GM23338 (cell line): ENCODE measurements around the gene ALDH18A1. TPM values are rescaled to one million over a fixed set of nuclear protein-coding genes. Genes with fewer than 3 reads are reported as not detected.
A peak's percentile ranks its signal among the peaks of the same experiment; 100 is the strongest.

Experiments
- ATAC-seq: fragments of 200-7000 bp; cut with Tn5 transposase; 3 replicates; pipeline ENCODE4 v1.9.1; 2020
- DNase-seq: peaks from one replicate; pipeline ENCODE4 v3.0.0-alpha.2; 2015; ENCODE audit warnings: low spot score
- H2AFZ ChIP-seq: fragments of 200-600 bp; sonication (generic); 2 replicates; pipeline ENCODE4 v1.8.0; 2016; ENCODE audit warnings: antibody characterized with exemption, mild to moderate bottlenecking, moderate library complexity
- H3F3A ChIP-seq: fragments of 200-600 bp; sonication (generic); replicated peaks from 2 replicates; pipeline ENCODE4 v1.8.0; 2017; ENCODE audit warnings: antibody characterized with exemption, mixed run types, low read depth
- H3K27ac ChIP-seq: fragments of 200-600 bp; sonication (generic); 2 replicates; pipeline ENCODE4 v1.6.1; 2016; ENCODE audit warnings: low read depth
- H3K27me3 ChIP-seq: fragments of 200-600 bp; sonication (generic); 2 replicates; pipeline ENCODE4 v1.8.0; 2016; ENCODE audit warnings: mild to moderate bottlenecking, mixed run types, moderate library complexity; ENCODE audit not compliant: insufficient read depth
- H3K36me3 ChIP-seq: fragments of 200-600 bp; sonication (generic); 2 replicates; pipeline ENCODE4 v1.8.0; 2016; ENCODE audit warnings: mild to moderate bottlenecking; ENCODE audit not compliant: insufficient read depth
- H3K4me1 ChIP-seq: fragments of 200-600 bp; sonication (generic); 2 replicates; pipeline ENCODE4 v1.8.0; 2016; ENCODE audit warnings: mild to moderate bottlenecking, moderate library complexity; ENCODE audit not compliant: insufficient read depth
- H3K4me2 ChIP-seq: fragments of 200-600 bp; sonication (generic); 2 replicates; pipeline ENCODE4 v1.7.1; 2017; ENCODE audit warnings: mixed run types
- H3K4me3 ChIP-seq: fragments of 200-600 bp; sonication (generic); 2 replicates; pipeline ENCODE4 v1.6.1; 2016; ENCODE audit warnings: mixed run types
- H3K79me2 ChIP-seq: fragments of 200-600 bp; sonication (generic); replicated peaks from 2 replicates; pipeline ENCODE4 v1.8.0; 2017; ENCODE audit warnings: mild to moderate bottlenecking; ENCODE audit not compliant: insufficient read depth
- H3K9me2 ChIP-seq: fragments of 200-600 bp; sonication (generic); 2 replicates; pipeline ENCODE4 v1.8.0; 2017; ENCODE audit not compliant: insufficient read depth
- H4K20me1 ChIP-seq: fragments of 200-600 bp; sonication (generic); replicated peaks from 2 replicates; pipeline ENCODE4 v1.8.0; 2017; ENCODE audit warnings: mild to moderate bottlenecking; ENCODE audit not compliant: insufficient read depth
- H3K27ac Mint-ChIP-seq: 2 replicates; pipeline ENCODE4 v1.8.0; 2020; ENCODE audit warnings: inconsistent platforms, mild to moderate bottlenecking, moderate library complexity, mixed read lengths
- H3K27me3 Mint-ChIP-seq: 3 replicates; pipeline ENCODE4 v1.8.0; 2022; ENCODE audit warnings: low read depth, mild to moderate bottlenecking, moderate library complexity, mixed read lengths, inconsistent platforms; ENCODE audit not compliant: insufficient read depth, poor library complexity
- H3K36me3 Mint-ChIP-seq: 3 replicates; pipeline ENCODE4 v1.8.0; 2021; ENCODE audit warnings: low read depth, mild to moderate bottlenecking, inconsistent platforms, moderate library complexity, mixed read lengths
- H3K4me1 Mint-ChIP-seq: 3 replicates; pipeline ENCODE4 v1.8.0; 2020; ENCODE audit warnings: mild to moderate bottlenecking, inconsistent platforms, mixed read lengths
- H3K4me3 Mint-ChIP-seq: 3 replicates; pipeline ENCODE4 v1.8.0; 2021; ENCODE audit warnings: moderate library complexity, mild to moderate bottlenecking, inconsistent platforms, mixed read lengths
- H3K9me3 Mint-ChIP-seq: 3 replicates; pipeline ENCODE4 v1.8.0; 2020; ENCODE audit warnings: moderate library complexity, mild to moderate bottlenecking, inconsistent platforms, mixed read lengths
- CREB1 ChIP-seq: fragments of 250-450 bp; sonication (Bioruptor Pico); IDR thresholded peaks from 2 replicates; pipeline ENCODE4 v1.5.0; 2020; ENCODE audit warnings: low read depth, mild to moderate bottlenecking, moderate library complexity
- CTCF ChIP-seq, 2 experiments: fragments of 200-600 bp in 1 of 2; sonication (generic) in 1 of 2; conservative IDR thresholded peaks; 2 replicates each; pipeline versions ENCODE4 v1.5.1 to v1.6.1; 2016 to 2017; ENCODE audit warnings: antibody characterized with exemption in 2 of 2, low read depth in 2 of 2, mild to moderate bottlenecking in 2 of 2, moderate library complexity in 1 of 2
- EZH2 ChIP-seq: fragments of 200-600 bp; sonication (generic); IDR thresholded peaks from one replicate; pipeline ENCODE4 v1.8.0; 2017; ENCODE audit warnings: antibody characterized with exemption, mild to moderate bottlenecking, low read depth; ENCODE audit not compliant: unreplicated experiment
- POLR2AphosphoS5 ChIP-seq: IDR thresholded peaks from 2 replicates; pipeline ENCODE4 v1.6.1; 2016; ENCODE audit warnings: antibody characterized with exemption, low read depth
- ZNF331 ChIP-seq: fragments of 250-450 bp; sonication (Bioruptor Pico); IDR thresholded peaks from 2 replicates; pipeline ENCODE4 v1.5.0; 2020; ENCODE audit warnings: low read depth, mild to moderate bottlenecking, moderate library complexity
- polyA plus RNA-seq: library from polyadenylated mRNA; unstranded; fragments of >200 nt; fragmentation: Nextera tagmentation; extraction: Ambion mirVana; gene quantifications from 2 replicates; pipeline ENCODE4 v1.2.1, GENCODE V29; 2016
- total RNA-seq: library from RNA; depleted of rRNA; stranded (reverse); fragments of >200 nt; shearing (Covaris generic); gene quantifications from 2 replicates; pipeline ENCODE4 v1.2.3, GENCODE V29; 2014
- TF ChIP-seq, protein P1 (sequence below): fragments of 250-450 bp; sonication (Bioruptor Pico); IDR thresholded peaks from 2 replicates; pipeline ENCODE4 v1.5.0; 2020; ENCODE audit warnings: mild to moderate bottlenecking, moderate library complexity

ALDH18A1 gene
- total and polyA plus RNA-seq, 2 experiments from 2014 or later = 35.1 to 117 TPM

- TF ChIP-seq, protein P1, sequence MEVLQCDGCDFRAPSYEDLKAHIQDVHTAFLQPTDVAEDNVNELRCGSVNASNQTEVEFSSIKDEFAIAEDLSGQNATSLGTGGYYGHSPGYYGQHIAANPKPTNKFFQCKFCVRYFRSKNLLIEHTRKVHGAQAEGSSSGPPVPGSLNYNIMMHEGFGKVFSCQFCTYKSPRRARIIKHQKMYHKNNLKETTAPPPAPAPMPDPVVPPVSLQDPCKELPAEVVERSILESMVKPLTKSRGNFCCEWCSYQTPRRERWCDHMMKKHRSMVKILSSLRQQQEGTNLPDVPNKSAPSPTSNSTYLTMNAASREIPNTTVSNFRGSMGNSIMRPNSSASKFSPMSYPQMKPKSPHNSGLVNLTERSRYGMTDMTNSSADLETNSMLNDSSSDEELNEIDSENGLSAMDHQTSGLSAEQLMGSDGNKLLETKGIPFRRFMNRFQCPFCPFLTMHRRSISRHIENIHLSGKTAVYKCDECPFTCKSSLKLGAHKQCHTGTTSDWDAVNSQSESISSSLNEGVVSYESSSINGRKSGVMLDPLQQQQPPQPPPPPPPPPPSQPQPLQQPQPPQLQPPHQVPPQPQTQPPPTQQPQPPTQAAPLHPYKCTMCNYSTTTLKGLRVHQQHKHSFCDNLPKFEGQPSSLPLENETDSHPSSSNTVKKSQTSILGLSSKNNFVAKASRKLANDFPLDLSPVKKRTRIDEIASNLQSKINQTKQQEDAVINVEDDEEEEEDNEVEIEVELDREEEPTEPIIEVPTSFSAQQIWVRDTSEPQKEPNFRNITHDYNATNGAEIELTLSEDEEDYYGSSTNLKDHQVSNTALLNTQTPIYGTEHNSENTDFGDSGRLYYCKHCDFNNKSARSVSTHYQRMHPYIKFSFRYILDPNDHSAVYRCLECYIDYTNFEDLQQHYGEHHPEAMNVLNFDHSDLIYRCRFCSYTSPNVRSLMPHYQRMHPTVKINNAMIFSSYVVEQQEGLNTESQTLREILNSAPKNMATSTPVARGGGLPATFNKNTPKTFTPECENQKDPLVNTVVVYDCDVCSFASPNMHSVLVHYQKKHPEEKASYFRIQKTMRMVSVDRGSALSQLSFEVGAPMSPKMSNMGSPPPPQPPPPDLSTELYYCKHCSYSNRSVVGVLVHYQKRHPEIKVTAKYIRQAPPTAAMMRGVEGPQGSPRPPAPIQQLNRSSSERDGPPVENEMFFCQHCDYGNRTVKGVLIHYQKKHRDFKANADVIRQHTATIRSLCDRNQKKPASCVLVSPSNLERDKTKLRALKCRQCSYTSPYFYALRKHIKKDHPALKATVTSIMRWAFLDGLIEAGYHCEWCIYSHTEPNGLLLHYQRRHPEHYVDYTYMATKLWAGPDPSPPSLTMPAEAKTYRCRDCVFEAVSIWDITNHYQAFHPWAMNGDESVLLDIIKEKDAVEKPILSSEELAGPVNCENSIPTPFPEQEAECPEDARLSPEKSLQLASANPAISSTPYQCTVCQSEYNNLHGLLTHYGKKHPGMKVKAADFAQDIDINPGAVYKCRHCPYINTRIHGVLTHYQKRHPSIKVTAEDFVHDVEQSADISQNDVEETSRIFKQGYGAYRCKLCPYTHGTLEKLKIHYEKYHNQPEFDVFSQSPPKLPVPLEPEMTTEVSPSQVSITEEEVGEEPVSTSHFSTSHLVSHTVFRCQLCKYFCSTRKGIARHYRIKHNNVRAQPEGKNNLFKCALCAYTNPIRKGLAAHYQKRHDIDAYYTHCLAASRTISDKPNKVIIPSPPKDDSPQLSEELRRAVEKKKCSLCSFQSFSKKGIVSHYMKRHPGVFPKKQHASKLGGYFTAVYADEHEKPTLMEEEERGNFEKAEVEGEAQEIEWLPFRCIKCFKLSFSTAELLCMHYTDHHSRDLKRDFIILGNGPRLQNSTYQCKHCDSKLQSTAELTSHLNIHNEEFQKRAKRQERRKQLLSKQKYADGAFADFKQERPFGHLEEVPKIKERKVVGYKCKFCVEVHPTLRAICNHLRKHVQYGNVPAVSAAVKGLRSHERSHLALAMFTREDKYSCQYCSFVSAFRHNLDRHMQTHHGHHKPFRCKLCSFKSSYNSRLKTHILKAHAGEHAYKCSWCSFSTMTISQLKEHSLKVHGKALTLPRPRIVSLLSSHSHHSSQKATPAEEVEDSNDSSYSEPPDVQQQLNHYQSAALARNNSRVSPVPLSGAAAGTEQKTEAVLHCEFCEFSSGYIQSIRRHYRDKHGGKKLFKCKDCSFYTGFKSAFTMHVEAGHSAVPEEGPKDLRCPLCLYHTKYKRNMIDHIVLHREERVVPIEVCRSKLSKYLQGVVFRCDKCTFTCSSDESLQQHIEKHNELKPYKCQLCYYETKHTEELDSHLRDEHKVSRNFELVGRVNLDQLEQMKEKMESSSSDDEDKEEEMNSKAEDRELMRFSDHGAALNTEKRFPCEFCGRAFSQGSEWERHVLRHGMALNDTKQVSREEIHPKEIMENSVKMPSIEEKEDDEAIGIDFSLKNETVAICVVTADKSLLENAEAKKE (CRISPR knock-in tag) = no peak
- TF ChIP-seq ZNF331 (CRISPR knock-in tag) (no peak), EZH2 (no peak), CTCF (conservative IDR thresholded peaks at IDR 0.05; ENCODE audit: low read depth in 2 of 2) (no peak)
Observed at GRCh38 chr10:95559896-95560277, 96.6 kb downstream of the ALDH18A1 start (continued).

DNA sequence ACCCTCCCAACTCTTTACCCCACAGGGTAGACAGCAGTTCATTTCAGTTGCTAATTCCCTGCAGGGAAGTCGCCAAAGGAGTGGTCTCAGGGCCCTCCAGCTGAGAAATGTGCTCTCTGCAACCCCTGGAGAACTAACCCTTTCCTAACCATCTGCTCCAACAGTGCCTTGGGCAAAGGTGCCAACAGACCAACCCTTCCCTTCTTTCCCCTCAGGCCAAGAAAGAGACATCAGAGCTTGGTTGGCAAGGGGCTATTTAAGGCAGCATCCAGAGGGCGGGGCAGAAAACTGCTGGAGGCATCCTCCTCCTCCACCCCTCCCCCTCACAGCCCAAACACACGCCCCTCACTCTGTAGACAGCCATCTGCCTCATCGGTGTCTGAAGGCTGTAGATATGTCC is 97.0 kb downstream of the ALDH18A1 start:
- Histone ChIP-seq H3K79me2 (peaks cover 47% of the 10 kb centered on the region), H3K36me3 (no peaks in the 10 kb centered on the region), H3K9me2 (no peaks in the 10 kb centered on the region), H3K4me1 (peaks cover 51% of the 10 kb centered on the region), H3F3A (peaks cover 14% of the 10 kb centered on the region; the same call in 1 of the 2 replicates), H3K4me2 (peak overlapping the region; percentile 92), H4K20me1 (peaks cover 18% of the 10 kb centered on the region; the same call in 1 of the 2 replicates), H2AFZ (no peak overlapping the region), H3K27ac (peak overlapping the region; percentile 29), H3K4me3 (peak overlapping the region; percentile 99), H3K27me3 (peaks cover 4% of the 10 kb centered on the region; the same call in 1 of the 2 replicates)
- TF ChIP-seq POLR2AphosphoS5 = no peak
- 0 out of 2 replicates have a peak, but pooled peaks have one; percentile 21 for TF ChIP-seq CREB1 (CRISPR knock-in tag)
- TF ChIP-seq, protein P1 (CRISPR knock-in tag) = peak; percentile 83
- Mint-ChIP-seq H3K4me3 (peak overlapping the region; percentile 97), H3K27me3 (peaks cover 11% of the 10 kb centered on the region), H3K9me3 (no peaks in the 10 kb centered on the region), H3K27ac (no peak overlapping the region), H3K36me3 (no peaks in the 10 kb centered on the region), H3K4me1 (peaks cover 50% of the 10 kb centered on the region)
- peak; percentile 61 for DNase-seq
- peak; percentile 49 for ATAC-seq
